Measurements from ENCODE around the gene SBK3. TPM values are rescaled to one million over a fixed set of nuclear protein-coding genes. Genes with fewer than 3 reads are reported as not detected.
"Not testable (repeated sequence)": the region's sequence is repeated elsewhere in the genome, so short reads cannot be mapped to it uniquely, and the experiment has no call there.

SBK3 gene
- total RNA-seq, 1 experiment from 2014 or later: not detected

GRCh38 chr19:55576746-55577145, 31.4 kb upstream of the SBK3 start:
- H3F3A ChIP-seq (ENCODE audit: low read length, unreplicated experiment): no peaks in the 10 kb centered on the region
- H3K4me2 ChIP-seq (ENCODE audit: low read length): no peak overlapping the region
- TF ChIP-seq EZH2 (IDR thresholded peaks at IDR 0.05; ENCODE audit: low read length, unreplicated experiment): no peak
- TF ChIP-seq EZH2phosphoT487 (IDR thresholded peaks at IDR 0.05; ENCODE audit: borderline replicate concordance, low read length): no peak
- TF ChIP-seq, protein P1, sequence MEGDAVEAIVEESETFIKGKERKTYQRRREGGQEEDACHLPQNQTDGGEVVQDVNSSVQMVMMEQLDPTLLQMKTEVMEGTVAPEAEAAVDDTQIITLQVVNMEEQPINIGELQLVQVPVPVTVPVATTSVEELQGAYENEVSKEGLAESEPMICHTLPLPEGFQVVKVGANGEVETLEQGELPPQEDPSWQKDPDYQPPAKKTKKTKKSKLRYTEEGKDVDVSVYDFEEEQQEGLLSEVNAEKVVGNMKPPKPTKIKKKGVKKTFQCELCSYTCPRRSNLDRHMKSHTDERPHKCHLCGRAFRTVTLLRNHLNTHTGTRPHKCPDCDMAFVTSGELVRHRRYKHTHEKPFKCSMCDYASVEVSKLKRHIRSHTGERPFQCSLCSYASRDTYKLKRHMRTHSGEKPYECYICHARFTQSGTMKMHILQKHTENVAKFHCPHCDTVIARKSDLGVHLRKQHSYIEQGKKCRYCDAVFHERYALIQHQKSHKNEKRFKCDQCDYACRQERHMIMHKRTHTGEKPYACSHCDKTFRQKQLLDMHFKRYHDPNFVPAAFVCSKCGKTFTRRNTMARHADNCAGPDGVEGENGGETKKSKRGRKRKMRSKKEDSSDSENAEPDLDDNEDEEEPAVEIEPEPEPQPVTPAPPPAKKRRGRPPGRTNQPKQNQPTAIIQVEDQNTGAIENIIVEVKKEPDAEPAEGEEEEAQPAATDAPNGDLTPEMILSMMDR (conservative IDR thresholded peaks at IDR 0.05; ENCODE audit: low read depth, low read length): no peak
- H2AFZ ChIP-seq (ENCODE audit: low read length): no peak overlapping the region
- H4K20me1 ChIP-seq (ENCODE audit: low read length): no peaks in the 10 kb centered on the region
- ChIA-PET POLR2A (ENCODE audit: unreplicated experiment) (no interaction called here), CTCF (no interaction called here)
- no peaks in the 10 kb centered on the region for H3K27me3 ChIP-seq (ENCODE audit: low read length)
- no peak for DNase-seq
- no peaks in the 10 kb centered on the region; the same call in 1 of the 2 replicates for H3K36me3 ChIP-seq (ENCODE audit: low read depth, low read length)
- intact Hi-C loops (cut with micrococcal nuclease): no loop called here
- H3K9me2 ChIP-seq (replicated peaks; ENCODE audit: low read length): no peaks in the 10 kb centered on the region
- no peak overlapping the region for H3K9ac ChIP-seq (ENCODE audit: low read length)
- H3K4me1 ChIP-seq (ENCODE audit: insufficient read depth, low read length): peaks cover 4% of the 10 kb centered on the region; the same call in 1 of the 2 replicates
- no peak overlapping the region for H3K4me3 ChIP-seq (ENCODE audit: low read length)
- no peak overlapping the region for H3K27ac ChIP-seq (ENCODE audit: low read length)
- no peaks in the 10 kb centered on the region for H3K9me3 ChIP-seq (ENCODE audit: low read length)
- H3K79me2 ChIP-seq (ENCODE audit: low read length): peaks cover 24% of the 10 kb centered on the region
- ATAC-seq: no peak
- no TSS peak for BruUV-seq (replicated peaks)

GRCh38 chr19:55573929-55574328, 28.6 kb upstream of the SBK3 start:
- H3K4me2 ChIP-seq (ENCODE audit: low read length); intact Hi-C loops (cut with micrococcal nuclease); POLR2A ChIA-PET (ENCODE audit: unreplicated experiment); H3K79me2 ChIP-seq (ENCODE audit: low read length); H3K27me3 ChIP-seq (ENCODE audit: low read length); ATAC-seq; H4K20me1 ChIP-seq (ENCODE audit: low read length); H3K9ac ChIP-seq (ENCODE audit: low read length); H3K27ac ChIP-seq (ENCODE audit: low read length); DNase-seq; H3K4me3 ChIP-seq (ENCODE audit: low read length); H3K9me2 ChIP-seq (replicated peaks; ENCODE audit: low read length); H3K9me3 ChIP-seq (ENCODE audit: low read length); BruUV-seq (replicated peaks); H3K36me3 ChIP-seq (ENCODE audit: low read depth, low read length); H3F3A ChIP-seq (ENCODE audit: low read length, unreplicated experiment); H3K4me1 ChIP-seq (ENCODE audit: insufficient read depth, low read length); H2AFZ ChIP-seq (ENCODE audit: low read length): not testable (repeated sequence)
- CTCF ChIA-PET: interaction anchor here (0.7 kb wide), 1 partner anchor 17 kb away, joined by 11 read pairs; no protein-coding TSS in a partner anchor

DNA sequence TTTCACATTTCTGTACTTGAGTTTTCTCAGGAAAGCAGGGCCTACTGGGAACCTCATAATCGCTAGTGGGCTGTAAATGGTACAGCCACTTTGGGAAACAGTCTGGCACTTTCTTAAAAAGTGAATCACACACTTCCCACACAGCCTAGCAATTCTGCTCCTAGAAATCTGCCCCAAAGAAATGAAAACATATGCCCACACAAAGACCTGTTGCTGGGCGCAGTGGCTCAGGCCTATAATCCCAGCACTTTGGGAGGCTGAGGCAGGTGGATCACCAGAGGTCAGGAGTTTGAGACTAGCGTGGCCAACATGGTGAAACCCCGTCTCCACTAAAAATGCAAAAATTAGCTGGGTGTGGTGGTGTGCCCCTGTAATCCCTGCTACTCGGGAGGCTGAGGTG, 24.1 kb upstream of the SBK3 start:
- CTCF ChIA-PET; DNase-seq; H3K4me3 ChIP-seq (ENCODE audit: low read length); H3K79me2 ChIP-seq (ENCODE audit: low read length); POLR2A ChIA-PET (ENCODE audit: unreplicated experiment); H4K20me1 ChIP-seq (ENCODE audit: low read length); H3K4me1 ChIP-seq (ENCODE audit: insufficient read depth, low read length); H3F3A ChIP-seq (ENCODE audit: low read length, unreplicated experiment); H2AFZ ChIP-seq (ENCODE audit: low read length); H3K4me2 ChIP-seq (ENCODE audit: low read length); H3K27ac ChIP-seq (ENCODE audit: low read length); ATAC-seq; H3K36me3 ChIP-seq (ENCODE audit: low read depth, low read length); H3K9me3 ChIP-seq (ENCODE audit: low read length); H3K9ac ChIP-seq (ENCODE audit: low read length); BruUV-seq (replicated peaks); intact Hi-C loops (cut with micrococcal nuclease); H3K27me3 ChIP-seq (ENCODE audit: low read length); H3K9me2 ChIP-seq (replicated peaks; ENCODE audit: low read length): not testable (repeated sequence)

- DNase-seq: no peak
- no peaks in the 10 kb centered on the region for H3K9me2 ChIP-seq (replicated peaks; ENCODE audit: low read length)
- no peak for ATAC-seq
- no peaks in the 10 kb centered on the region for H3K79me2 ChIP-seq (ENCODE audit: low read length)
- H4K20me1 ChIP-seq (ENCODE audit: low read length): no peaks in the 10 kb centered on the region
- no peak overlapping the region for H3K27ac ChIP-seq (ENCODE audit: low read length)
- no peaks in the 10 kb centered on the region for H3K36me3 ChIP-seq (ENCODE audit: low read depth, low read length)
- TF ChIP-seq EZH2 (IDR thresholded peaks at IDR 0.05; ENCODE audit: low read length, unreplicated experiment): no peak
- TF ChIP-seq, protein P1 (conservative IDR thresholded peaks at IDR 0.05; ENCODE audit: low read depth, low read length): no peak
- TF ChIP-seq EZH2phosphoT487 (IDR thresholded peaks at IDR 0.05; ENCODE audit: borderline replicate concordance, low read length): no peak
- CTCF ChIA-PET: no interaction called here
- POLR2A ChIA-PET (ENCODE audit: unreplicated experiment): no interaction called here
- H3K4me2 ChIP-seq (ENCODE audit: low read length): no peak overlapping the region
- H3K9me3 ChIP-seq (ENCODE audit: low read length): no peaks in the 10 kb centered on the region
- no peaks in the 10 kb centered on the region for H3K4me1 ChIP-seq (ENCODE audit: insufficient read depth, low read length)
- no peak overlapping the region for H3K9ac ChIP-seq (ENCODE audit: low read length)
- no peak overlapping the region for H2AFZ ChIP-seq (ENCODE audit: low read length)
- no peak overlapping the region for H3K4me3 ChIP-seq (ENCODE audit: low read length)
- H3F3A ChIP-seq (ENCODE audit: low read length, unreplicated experiment): no peaks in the 10 kb centered on the region
- intact Hi-C loops (cut with micrococcal nuclease): no loop called here
- BruUV-seq (replicated peaks): no TSS peak
- no peaks in the 10 kb centered on the region for H3K27me3 ChIP-seq (ENCODE audit: low read length)
Measured at GRCh38 chr19:55567708-55568328, 22.5 kb upstream of the SBK3 start.
